Measurements from ENCODE around the gene SLC25A2. TPM values are rescaled to one million over a fixed set of nuclear protein-coding genes. Genes with fewer than 3 reads are reported as not detected.

SLC25A2 gene
- polyA plus RNA-seq, result not detected in 2 replicates

DNA sequence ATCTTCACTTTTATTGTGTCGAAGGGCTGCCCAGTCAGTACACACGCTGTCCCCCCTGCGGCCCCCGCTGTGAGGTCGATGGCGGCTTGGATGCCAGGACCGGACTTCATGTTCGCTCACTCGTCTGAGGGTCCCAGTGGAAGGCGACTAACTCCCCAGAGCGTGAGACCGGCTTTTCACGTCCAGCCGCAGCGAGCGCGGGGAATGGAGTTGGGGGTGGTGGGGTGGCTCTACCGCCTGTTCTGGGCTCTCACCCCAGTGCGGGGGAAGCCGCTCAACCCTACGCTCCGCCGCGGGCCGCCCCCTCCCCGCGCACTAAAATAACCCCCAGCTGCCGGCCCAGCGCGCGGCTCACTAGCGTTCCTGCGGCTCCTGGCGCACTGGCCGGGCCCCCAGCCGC, at the start of gene SLC25A2:
SLC25A2 (minus strand) TSS at position 294 of the 400 bp plus-strand sequence; CDS start at position 110, 184 bp downstream.

DNA sequence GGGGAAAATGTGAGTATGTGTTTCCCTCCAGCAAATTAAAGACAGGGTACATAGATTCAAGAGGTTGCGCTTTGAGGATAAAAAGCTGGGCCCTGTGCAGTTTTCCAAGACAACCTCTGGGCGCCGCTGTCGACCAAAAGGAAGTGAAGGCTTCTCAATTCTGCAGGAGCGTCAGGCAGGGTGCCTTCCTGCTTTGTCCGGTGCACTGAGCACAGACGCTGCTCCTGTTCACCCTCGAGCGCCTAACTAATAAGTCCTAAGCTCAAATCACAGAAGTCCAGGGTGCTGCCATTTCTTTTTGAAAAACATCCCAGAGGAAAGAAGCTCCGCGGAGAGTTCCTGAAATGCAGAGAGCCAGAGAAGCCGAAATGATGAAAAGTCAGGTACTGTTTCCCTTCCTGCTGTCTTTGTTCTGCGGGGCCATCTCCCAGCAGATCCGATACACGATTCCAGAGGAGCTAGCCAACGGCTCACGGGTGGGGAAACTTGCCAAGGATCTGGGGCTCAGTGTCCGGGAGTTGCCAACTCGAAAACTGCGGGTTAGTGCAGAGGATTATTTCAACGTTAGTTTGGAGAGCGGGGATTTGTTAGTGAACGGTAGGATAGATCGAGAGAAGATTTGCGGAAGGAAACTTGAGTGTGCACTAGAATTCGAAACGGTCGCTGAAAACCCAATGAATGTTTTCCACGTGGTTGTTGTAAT, 46.2 kb upstream of the SLC25A2 start, which contains the start of gene PCDHGB1:
PCDHGB1 (plus strand) TSS at position 183 of the 703 bp plus-strand sequence; CDS start at position 345, 162 bp downstream.

DNA sequence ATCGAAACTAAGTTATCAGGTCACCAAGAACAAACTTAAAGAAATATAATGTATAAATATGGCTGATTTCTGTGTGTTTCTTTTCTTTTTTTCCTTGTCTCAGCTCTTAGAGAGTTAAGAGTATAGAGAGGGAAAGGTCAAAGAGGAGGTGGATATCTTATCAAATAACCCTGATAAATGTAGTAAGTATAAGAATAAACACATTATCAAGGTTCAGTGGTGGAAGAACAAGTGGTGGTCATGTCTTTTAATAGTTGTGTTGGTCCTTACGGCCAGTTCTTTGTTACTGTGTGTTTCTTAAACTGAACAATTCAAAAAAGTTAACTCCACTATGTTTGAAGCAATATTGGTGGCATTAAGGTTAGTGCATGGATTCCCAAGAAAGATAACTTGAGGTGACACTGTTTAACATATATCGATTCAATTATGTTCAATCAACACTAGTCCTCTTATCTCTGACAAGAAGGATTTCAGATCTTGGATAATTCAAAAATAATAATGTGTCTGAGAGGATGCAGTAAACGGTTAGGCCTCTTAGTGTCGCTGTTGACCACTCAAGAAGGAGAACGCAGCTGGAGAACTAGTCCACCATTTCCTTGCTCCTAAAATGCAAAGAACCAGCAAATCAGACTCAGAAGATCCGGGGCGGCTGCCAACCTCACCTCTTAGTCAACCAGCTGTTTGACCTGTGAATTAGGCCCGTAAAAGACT, 39.5 kb upstream of the SLC25A2 start, which contains the start of gene PCDHGA3:
PCDHGA3 (plus strand) TSS at position 588 of the 711 bp plus-strand sequence. CDS start 205 bp downstream, outside the sequence.

DNA sequence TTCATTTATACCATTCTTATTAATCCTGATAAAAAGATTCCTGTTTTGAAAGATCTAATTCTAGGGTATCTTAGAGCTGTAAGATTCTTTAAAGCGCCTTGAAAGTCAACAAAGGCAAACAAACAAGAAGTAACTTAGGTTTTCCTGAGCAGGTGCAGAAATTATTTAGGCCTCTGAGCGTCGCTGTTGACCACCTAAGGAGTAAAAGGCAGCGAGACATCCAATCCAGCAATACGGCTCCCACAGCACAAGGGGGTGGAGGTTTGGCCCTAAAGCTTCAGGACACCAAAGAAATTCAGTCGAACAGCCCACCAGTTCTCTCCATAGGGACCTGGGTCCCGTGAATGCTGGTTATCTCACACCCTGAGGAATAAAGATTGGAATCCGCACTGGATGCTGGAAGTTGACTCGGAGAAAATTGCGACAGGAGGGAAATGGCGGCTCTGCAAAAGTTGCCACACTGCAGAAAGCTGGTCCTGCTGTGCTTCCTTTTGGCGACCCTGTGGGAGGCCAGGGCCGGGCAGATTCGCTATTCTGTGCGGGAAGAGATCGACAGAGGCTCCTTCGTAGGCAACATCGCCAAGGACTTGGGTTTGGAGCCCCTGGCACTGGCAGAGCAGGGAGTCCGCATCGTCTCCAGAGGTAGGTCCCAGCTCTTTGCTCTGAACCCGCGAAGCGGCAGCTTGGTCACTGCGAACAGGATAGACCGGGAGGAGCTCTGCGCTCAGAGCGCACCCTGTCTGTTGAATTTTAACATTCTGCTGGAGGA, 34.9 kb upstream of the SLC25A2 start, which contains the start of gene PCDHGA2:
PCDHGA2 (plus strand) TSS at position 223 of the 769 bp plus-strand sequence.

GRCh38 chr5:141330299-141331080, 26.6 kb upstream of the SLC25A2 start, which contains the start of gene PCDHGA1:
PCDHGA1 (plus strand) TSS chr5:141330514.

GRCh38 chr5:141320225-141321169, 16.6 kb upstream of the SLC25A2 start, which contains the start of gene TAF7:
TAF7 (minus strand) TSS chr5:141320784; CDS start chr5:141320044, 740 bp downstream.

Other genes with a start within 250 kb of the SLC25A2 start
- gene PCDHB2, start 209.4 kb downstream of the SLC25A2 start, polyA plus RNA-seq, result 4.7 and 8.3 TPM in 2 replicates
- gene PCDHB3, start 203.6 kb downstream of the SLC25A2 start, polyA plus RNA-seq, result 3.7 and 7.5 TPM in 2 replicates
- gene PCDHB4, start 182.2 kb downstream of the SLC25A2 start, polyA plus RNA-seq, result 6.0 and 16.8 TPM in 2 replicates
- 2.1 and 4.8 TPM in 2 replicates for gene PCDHB5, start 168.8 kb downstream of the SLC25A2 start, polyA plus RNA-seq
- 1.0 and 1.4 TPM in 2 replicates for gene PCDHB6, start 154.0 kb downstream of the SLC25A2 start, polyA plus RNA-seq
- 0.78 TPM in 1 of 2 replicates, not detected in the other for gene PCDHB7, start 131.4 kb downstream of the SLC25A2 start, polyA plus RNA-seq
- gene PCDHB8, start 126.3 kb downstream of the SLC25A2 start, polyA plus RNA-seq, result not detected in 2 replicates
- 0.09 and 0.70 TPM in 2 replicates for gene PCDHB16, start 121.7 kb downstream of the SLC25A2 start, polyA plus RNA-seq
- 0.21 and 0.81 TPM in 2 replicates for gene PCDHB9, start 116.9 kb downstream of the SLC25A2 start, polyA plus RNA-seq
- gene PCDHB10, start 111.7 kb downstream of the SLC25A2 start, polyA plus RNA-seq, result 1.2 and 3.6 TPM in 2 replicates
- 1.1 and 1.6 TPM in 2 replicates for gene PCDHB11, start 104.4 kb downstream of the SLC25A2 start, polyA plus RNA-seq
- gene PCDHB12, start 95.3 kb downstream of the SLC25A2 start, polyA plus RNA-seq, result 2.6 and 2.8 TPM in 2 replicates
- gene PCDHB13, start 90.1 kb downstream of the SLC25A2 start, polyA plus RNA-seq, result 2.0 and 5.2 TPM in 2 replicates
- gene PCDHB14, start 80.7 kb downstream of the SLC25A2 start, polyA plus RNA-seq, result 5.3 and 5.4 TPM in 2 replicates
- gene PCDHB15, start 58.7 kb downstream of the SLC25A2 start, polyA plus RNA-seq, result 28.7 and 30.0 TPM in 2 replicates
- gene TAF7, start 16.7 kb upstream of the SLC25A2 start, polyA plus RNA-seq, result 374 and 453 TPM in 2 replicates
- 0.69 TPM in 1 of 2 replicates, not detected in the other for gene PCDHGA1, start 26.5 kb upstream of the SLC25A2 start, polyA plus RNA-seq
- gene PCDHGA2, start 34.7 kb upstream of the SLC25A2 start, polyA plus RNA-seq, result 1.9 TPM in 1 of 2 replicates, not detected in the other
- 1.3 and 4.3 TPM in 2 replicates for gene PCDHGA3, start 39.8 kb upstream of the SLC25A2 start, polyA plus RNA-seq
- not detected in 2 replicates for gene PCDHGB1, start 46.0 kb upstream of the SLC25A2 start, polyA plus RNA-seq
- 0.27 TPM in 1 of 2 replicates, not detected in the other for gene PCDHGA4, start 51.0 kb upstream of the SLC25A2 start, polyA plus RNA-seq
- 0.08 and 2.9 TPM in 2 replicates for gene PCDHGB2, start 55.9 kb upstream of the SLC25A2 start, polyA plus RNA-seq
- gene PCDHGA5, start 60.1 kb upstream of the SLC25A2 start, polyA plus RNA-seq, result 2.2 and 2.5 TPM in 2 replicates
- gene PCDHGB3, start 66.2 kb upstream of the SLC25A2 start, polyA plus RNA-seq, result 0.06 and 1.2 TPM in 2 replicates
- gene PCDHGA6, start 69.8 kb upstream of the SLC25A2 start, polyA plus RNA-seq, result 0.30 and 0.60 TPM in 2 replicates
- 0.73 and 1.8 TPM in 2 replicates for gene PCDHGA7, start 78.7 kb upstream of the SLC25A2 start, polyA plus RNA-seq
- 1.8 and 2.1 TPM in 2 replicates for gene PCDHGB4, start 83.6 kb upstream of the SLC25A2 start, polyA plus RNA-seq
- gene PCDHGA8, start 88.6 kb upstream of the SLC25A2 start, polyA plus RNA-seq, result 0.11 and 0.13 TPM in 2 replicates
- gene PCDHGB5, start 93.9 kb upstream of the SLC25A2 start, polyA plus RNA-seq, result 0.32 TPM in 1 of 2 replicates, not detected in the other
- gene PCDHGA9, start 98.7 kb upstream of the SLC25A2 start, polyA plus RNA-seq, result 1.1 and 1.9 TPM in 2 replicates
- 0.31 and 0.42 TPM in 2 replicates for gene PCDHGB6, start 104.0 kb upstream of the SLC25A2 start, polyA plus RNA-seq
- 6.1 and 7.8 TPM in 2 replicates for gene PCDHGA10, start 108.9 kb upstream of the SLC25A2 start, polyA plus RNA-seq
- 0.35 TPM in 1 of 2 replicates, not detected in the other for gene PCDHGB7, start 113.6 kb upstream of the SLC25A2 start, polyA plus RNA-seq
- gene PCDHGA11, start 117.0 kb upstream of the SLC25A2 start, polyA plus RNA-seq, result 1.5 and 2.4 TPM in 2 replicates
- 3.6 and 4.3 TPM in 2 replicates for gene PCDHGA12, start 126.5 kb upstream of the SLC25A2 start, polyA plus RNA-seq
- gene PCDHGC3, start 171.9 kb upstream of the SLC25A2 start, polyA plus RNA-seq, result 51.6 and 70.9 TPM in 2 replicates
- 0.22 and 4.5 TPM in 2 replicates for gene PCDHGC4, start 181.0 kb upstream of the SLC25A2 start, polyA plus RNA-seq
- gene PCDHGC5, start 185.0 kb upstream of the SLC25A2 start, polyA plus RNA-seq, result 0.34 and 2.0 TPM in 2 replicates